COR-L47 (cell line): ENCODE results near the gene RHOV.
A peak's percentile ranks its signal among the peaks of the same experiment; 100 is the strongest.

Source experiments
- DNase-seq: peaks from one replicate; lab custom pipeline; 2025; lab: John Stamatoyannopoulos, UW

The RHOV gene

GRCh38 chr15:40873694-40874561 is at the start of gene RHOV:
RHOV (minus strand) TSS chr15:40874234; CDS start chr15:40874139, 95 bp downstream.
- peak; percentile 81 for DNase-seq

GRCh38 chr15:40923551-40923950 is 49.5 kb upstream of the RHOV start:
- no peak for DNase-seq

- DNase-seq = no peak
Measured at GRCh38 chr15:40922608-40923005, 48.6 kb upstream of the RHOV start.

GRCh38 chr15:40921949-40922607 is 48.0 kb upstream of the RHOV start:
- no peak for DNase-seq

- no peak for DNase-seq
Measured at GRCh38 chr15:40918799-40919392, 44.9 kb upstream of the RHOV start.

GRCh38 chr15:40918146-40918798 is 44.2 kb upstream of the RHOV start:
- DNase-seq = peak; percentile 57

GRCh38 chr15:40917585-40917984 is 43.6 kb upstream of the RHOV start:
- no peak for DNase-seq

GRCh38 chr15:40915679-40916078 is 41.6 kb upstream of the RHOV start:
- DNase-seq = no peak

GRCh38 chr15:40915116-40915661 is 41.2 kb upstream of the RHOV start:
- no peak for DNase-seq

GRCh38 chr15:40914486-40914885 is 40.5 kb upstream of the RHOV start:
- DNase-seq = no peak

- no peak for DNase-seq
Measured at GRCh38 chr15:40914013-40914412, 40.0 kb upstream of the RHOV start.

- no peak for DNase-seq
Measured at GRCh38 chr15:40912478-40912877, 38.4 kb upstream of the RHOV start.

GRCh38 chr15:40911693-40912092 is 37.7 kb upstream of the RHOV start:
- no peak for DNase-seq

- DNase-seq = peak; percentile 77
Measured at GRCh38 chr15:40911141-40911540, 37.1 kb upstream of the RHOV start.

GRCh38 chr15:40909662-40910630 is 35.9 kb upstream of the RHOV start:
- no peak for DNase-seq

GRCh38 chr15:40908095-40908494 is 34.1 kb upstream of the RHOV start:
- no peak for DNase-seq

- DNase-seq = peak; percentile 89
Measured at GRCh38 chr15:40906991-40907802, 33.2 kb upstream of the RHOV start.

- peak; percentile 90 for DNase-seq
Measured at GRCh38 chr15:40906091-40906990, 32.3 kb upstream of the RHOV start.
